DLD1 (cell line): ENCODE results near the gene CCDC28B.

ENCODE experiments used
- in situ Hi-C: cut with HindIII; loops from 2 replicates; pipeline ENCODE4 v1.10.0; 2017; ENCODE audit warnings: low sequenced_read_pairs

The CCDC28B gene

GRCh38 chr1:32220746-32221580 is 20.6 kb downstream of the CCDC28B start:
- in situ Hi-C loops, result no loop called here

GRCh38 chr1:32221581-32221979 is 21.2 kb downstream of the CCDC28B start:
- in situ Hi-C loops, result no loop called here

GRCh38 chr1:32221980-32222755 is 21.8 kb downstream of the CCDC28B start, which contains the start of the genes EIF3I and TMEM234:
TSS of gene EIF3I (plus strand) at chr1:32222407. CDS start at chr1:32222442, 35 bp downstream.
TSS of gene TMEM234 (minus strand) at chr1:32222353. CDS start at chr1:32222322, 31 bp downstream.
- in situ Hi-C loops, result no loop called here

GRCh38 chr1:32223683-32224082 is 23.3 kb downstream of the CCDC28B start:
- in situ Hi-C loops, result no loop called here

GRCh38 chr1:32224285-32224684 is 23.9 kb downstream of the CCDC28B start:
- in situ Hi-C loops, result no loop called here

- in situ Hi-C loops, result no loop called here
These were observed 28.4 kb downstream of the CCDC28B start for GRCh38 chr1:32228771-32229170.

- in situ Hi-C loops, result no loop called here
These were observed 31.5 kb downstream of the CCDC28B start for GRCh38 chr1:32231843-32232432.

GRCh38 chr1:32232558-32233304 is 32.3 kb downstream of the CCDC28B start:
- in situ Hi-C loops, result no loop called here

- in situ Hi-C loops, result no loop called here
These were observed 34.4 kb downstream of the CCDC28B start for GRCh38 chr1:32234792-32235191.

- in situ Hi-C loops, result no loop called here
These were observed 38.9 kb downstream of the CCDC28B start for GRCh38 chr1:32239337-32239736.

- in situ Hi-C loops, result no loop called here
These were observed 39.4 kb downstream of the CCDC28B start for GRCh38 chr1:32239790-32240139.

- in situ Hi-C loops, result no loop called here
These were observed 40.0 kb downstream of the CCDC28B start for GRCh38 chr1:32240140-32240951.

- in situ Hi-C loops, result no loop called here
These were observed 40.8 kb downstream of the CCDC28B start for GRCh38 chr1:32241001-32241763.

GRCh38 chr1:32242341-32242851 is 42.0 kb downstream of the CCDC28B start:
- in situ Hi-C loops, result no loop called here

GRCh38 chr1:32246888-32247273 is 46.5 kb downstream of the CCDC28B start, which contains the start of gene FAM167B:
TSS of gene FAM167B (plus strand) at chr1:32247222. CDS start at chr1:32247422, 200 bp downstream.
- in situ Hi-C loops, result no loop called here

GRCh38 chr1:32247452-32247851 is 47.1 kb downstream of the CCDC28B start:
- in situ Hi-C loops, result no loop called here

GRCh38 chr1:32247983-32248889 is 47.8 kb downstream of the CCDC28B start:
- in situ Hi-C loops, result no loop called here
